Amniotic epithelial cell (primary cell): ENCODE data around the gene XPO1.
A peak's percentile ranks its signal among the peaks of the same experiment; 100 is the strongest.
"Not testable (repeated sequence)": the region's sequence is repeated elsewhere in the genome, so short reads cannot be mapped to it uniquely, and the experiment has no call there.

ENCODE experiments used
- DNase-seq: peaks from one replicate; pipeline ENCODE4 v3.0.0-alpha.2; 2010; ENCODE audit warnings: low read depth

XPO1 gene

GRCh38 chr2:61536180-61536571, 2.0 kb downstream of the XPO1 start:
- DNase-seq: peak; percentile 18

- DNase-seq: no peak
These were observed 2.7 kb downstream of the XPO1 start for GRCh38 chr2:61535449-61535848.

GRCh38 chr2:61534926-61535325, 3.2 kb downstream of the XPO1 start:
- no peak for DNase-seq

- DNase-seq: no peak
These were observed 7.4 kb downstream of the XPO1 start for GRCh38 chr2:61530749-61531148.

GRCh38 chr2:61529944-61530735, 8.0 kb downstream of the XPO1 start:
- no peak for DNase-seq

- no peak for DNase-seq
These were observed 17.9 kb downstream of the XPO1 start for GRCh38 chr2:61520261-61520660.

- no peak for DNase-seq
These were observed 25.3 kb downstream of the XPO1 start for GRCh38 chr2:61512768-61513398.

GRCh38 chr2:61510674-61511671, 27.2 kb downstream of the XPO1 start:
- DNase-seq: peak; percentile 78

- DNase-seq: no peak
These were observed 33.2 kb downstream of the XPO1 start for GRCh38 chr2:61504949-61505348.

- no peak for DNase-seq
These were observed 39.1 kb downstream of the XPO1 start for GRCh38 chr2:61499060-61499459.

GRCh38 chr2:61493523-61493942, 44.6 kb downstream of the XPO1 start:
- peak; percentile 63 for DNase-seq

- peak; percentile 51 for DNase-seq
These were observed 45.7 kb downstream of the XPO1 start for GRCh38 chr2:61492476-61492875.

GRCh38 chr2:61485281-61485680, 52.9 kb downstream of the XPO1 start:
- DNase-seq: no peak

- no peak for DNase-seq
These were observed 60.1 kb downstream of the XPO1 start for GRCh38 chr2:61478086-61478485.

GRCh38 chr2:61476929-61477589, 61.1 kb downstream of the XPO1 start:
- not testable (repeated sequence) for DNase-seq

GRCh38 chr2:61471905-61472805, 66.0 kb downstream of the XPO1 start:
- peak; percentile 26 for DNase-seq

- DNase-seq: peak; percentile 95
These were observed 66.9 kb downstream of the XPO1 start, which contains the start of gene USP34 for GRCh38 chr2:61470965-61471904. Gene USP34 (minus strand): TSS chr2:61471087. CDS start chr2:61470692, 395 bp downstream.

- DNase-seq: no peak
These were observed 67.8 kb downstream of the XPO1 start for GRCh38 chr2:61470122-61470951.
